Heart right ventricle (tissue), 16 donors: ENCODE measurements around the gene EEF1E1. TPM values are rescaled to one million over a fixed set of nuclear protein-coding genes. Genes with fewer than 3 reads are reported as not detected.

ENCODE experiments used
- ATAC-seq, 8 donors: fragments of 200-7000 bp; cut with Tn5 transposase; one replicate each; pipeline ENCODE4 v1.9.1; 2020; ENCODE audit warnings: mild to moderate bottlenecking in 8 of 8, moderate library complexity in 8 of 8, moderate number of reproducible peaks in 1 of 8
- DNase-seq, 2 donors: peaks; one replicate each; pipeline ENCODE4 v3.0.0-alpha.2; 2020
- H3K27ac ChIP-seq, 10 donors: fragments of 200-600 bp; sonication (generic) in 2 of 10; one replicate each; pipeline versions ENCODE4 v1.5.0 to v1.8.0; 2020 to 2022; ENCODE audit warnings: mild to moderate bottlenecking in 3 of 10
- H3K27me3 ChIP-seq, 7 donors: fragments of 200-600 bp; one replicate each; pipeline ENCODE4 v1.8.0; 2021 to 2022; ENCODE audit warnings: mild to moderate bottlenecking in 2 of 7
- H3K36me3 ChIP-seq, 9 donors: fragments of 200-600 bp; sonication (generic) in 1 of 9; one replicate each; pipeline versions ENCODE4 v1.5.0 to v1.8.0; 2020 to 2022; ENCODE audit warnings: mild to moderate bottlenecking in 2 of 9
- H3K4me1 ChIP-seq, 9 donors: fragments of 200-600 bp; sonication (generic) in 1 of 9; one replicate each; pipeline versions ENCODE4 v1.5.0 to v1.8.0; 2020 to 2022; ENCODE audit warnings: mild to moderate bottlenecking in 4 of 9
- H3K4me3 ChIP-seq, 10 donors: fragments of 200-600 bp; sonication (generic) in 2 of 10; one replicate each; pipeline versions ENCODE4 v1.5.0 to v1.8.0; 2020 to 2022; ENCODE audit warnings: mild to moderate bottlenecking in 7 of 10, moderate library complexity in 2 of 10
- H3K9me3 ChIP-seq, 11 donors: fragments of 200-600 bp in 10 of 11; sonication (generic) in 2 of 11; one replicate each; pipeline versions ENCODE4 v1.5.0 to v1.8.0; 2013 to 2022; ENCODE audit warnings: mild to moderate bottlenecking in 2 of 11, control low read depth in 1 of 11, moderate library complexity in 1 of 11
- WGBS, 2 donors: extraction: QIAGEN DNeasy Blood & Tissue Kit; methylation state at CpG; one replicate each; pipeline ENCODE4 v1.1.7; 2013; ENCODE audit warnings: inconsistent platforms in 1 of 2; 5-methylcytosine and 5-hydroxymethylcytosine counted together
- intact Hi-C, 10 donors: fragments of 100-400 bp; cut with DNase I; formaldehyde crosslinking; loops; one replicate each; pipeline versions ENCODE4 v1.11.1 to v1.14.2; 2022
- polyA plus RNA-seq, 2 donors: library from polyadenylated mRNA; stranded (reverse); fragments of 200-250 nt; gene quantifications; one replicate each; pipeline ENCODE4 v1.2.3, GENCODE V29; 2013
- total RNA-seq, 10 donors: library from RNA; stranded (reverse); fragmentation: NEBNext Ultra II Directional in 3 of 10; extraction: Animal tissue kit (Norgen Biotek cat#: 25700) in 3 of 10; gene quantifications; one replicate each; pipeline versions ENCODE4 v1.2.1 to v1.2.4, GENCODE V29; 2021 to 2023
- TF ChIP-seq, protein P1 (sequence below), 9 donors: fragments of 200-600 bp; sonication (generic) in 2 of 9; IDR thresholded peaks; one replicate each; pipeline versions ENCODE4 v1.5.0 to v1.8.0; 2021 to 2022; ENCODE audit warnings: antibody characterized with exemption in 9 of 9, mild to moderate bottlenecking in 5 of 9, moderate library complexity in 1 of 9
- donor health status: Arrhythmogenic right ventricular cardiomyopathy.
- donor health status: ischemic (EF 13 %, LVEDD 7.1; RV severe dilation, severe dysfunction).
- donor health status: healthy with polysubstance abuse.
- donor health status: DM: no; HTN: yes; CAD: no.
- donor health status: DM: no; HTN: no; CAD: no.
- donor health status: ischemic (EF 25% LVEDD 6.9; RV normal size, moderate dysfunction).
- donor health status: ischemic (EF 25% LVEDD 5.7; RV mildly dilated, moderate dysfunction).
- donor health status: healthy.
- donor health status: DM: yes; HTN: yes; CAD: no.
- donor health status: Ischemic cardiomyopathy.
- donor health status: ischemic (EF 35%, LVEDD 5.7; RV mildly dilated, moderate dysfunction).
- donor health status: nonischemic (EF 11% LVEDD 7.7; RV severe dilation, severe dysfunction).
- donor health status: DM: yes; HTN: yes; CAD: no.
- donor health status: PGD.
- donor health status: ischemic (EF 29% LVEDD 5.4; RV normal size, mild dysfunction).
- donor health status: nonischemic (EF 23%, LVEDD 6.1; RV moderate dilation, normal function).

EEF1E1 gene
- total and polyA plus RNA-seq, 12 donors, result 10.0 to 43.8 (median 13.3) TPM

DNA sequence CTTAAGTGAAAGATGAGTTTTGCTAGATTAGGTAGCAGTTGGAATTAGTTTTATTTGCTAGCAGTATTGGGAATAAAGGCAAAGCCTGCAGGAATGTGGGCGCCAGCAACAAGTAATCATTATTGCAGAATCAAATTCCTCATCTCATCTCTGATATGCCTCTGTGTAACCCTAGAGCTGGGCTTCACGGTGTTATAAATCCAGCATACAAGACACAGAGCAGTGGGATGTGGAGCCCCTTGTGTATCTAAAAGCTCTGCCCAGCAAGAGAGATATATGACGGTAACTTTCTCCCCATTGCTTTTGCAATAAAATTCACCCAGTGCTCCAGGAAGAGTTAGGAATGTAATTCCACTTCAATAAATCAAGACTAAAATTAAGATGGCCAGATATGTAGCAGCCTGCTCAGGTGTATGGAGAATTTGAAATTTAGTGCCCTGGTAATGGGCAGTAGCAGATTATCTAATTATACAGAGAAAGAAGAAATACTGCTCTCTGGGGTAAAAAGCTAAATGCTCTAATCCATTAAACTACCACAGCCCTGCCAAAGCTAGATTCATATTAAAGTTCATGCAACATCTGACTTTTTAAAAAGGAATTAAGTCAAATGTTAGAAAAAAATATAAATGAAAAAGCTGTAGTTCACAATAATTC is 32.6 kb downstream of the EEF1E1 start:
- DNase-seq (no peak), ATAC-seq (no peak)
- peaks cover 0 to 16% (median 3%) of the 10 kb centered on the region in 9 donors for H3K4me1 ChIP-seq
- no peaks in the 10 kb centered on the region for H3K36me3 ChIP-seq
- no peaks in the 10 kb centered on the region for H3K27me3 ChIP-seq
- H3K27ac ChIP-seq, result no peak overlapping the region
- intact Hi-C loops, result loop anchor here in 1 of 10 donors (10.0 kb wide), 1 partner anchor 155 kb away; the partner anchor contains the start of gene TXNDC5
- WGBS, 2 donors, result 75 to 77% methylated on average over 3 of the region's 3 CpGs
- TF ChIP-seq, protein P1, sequence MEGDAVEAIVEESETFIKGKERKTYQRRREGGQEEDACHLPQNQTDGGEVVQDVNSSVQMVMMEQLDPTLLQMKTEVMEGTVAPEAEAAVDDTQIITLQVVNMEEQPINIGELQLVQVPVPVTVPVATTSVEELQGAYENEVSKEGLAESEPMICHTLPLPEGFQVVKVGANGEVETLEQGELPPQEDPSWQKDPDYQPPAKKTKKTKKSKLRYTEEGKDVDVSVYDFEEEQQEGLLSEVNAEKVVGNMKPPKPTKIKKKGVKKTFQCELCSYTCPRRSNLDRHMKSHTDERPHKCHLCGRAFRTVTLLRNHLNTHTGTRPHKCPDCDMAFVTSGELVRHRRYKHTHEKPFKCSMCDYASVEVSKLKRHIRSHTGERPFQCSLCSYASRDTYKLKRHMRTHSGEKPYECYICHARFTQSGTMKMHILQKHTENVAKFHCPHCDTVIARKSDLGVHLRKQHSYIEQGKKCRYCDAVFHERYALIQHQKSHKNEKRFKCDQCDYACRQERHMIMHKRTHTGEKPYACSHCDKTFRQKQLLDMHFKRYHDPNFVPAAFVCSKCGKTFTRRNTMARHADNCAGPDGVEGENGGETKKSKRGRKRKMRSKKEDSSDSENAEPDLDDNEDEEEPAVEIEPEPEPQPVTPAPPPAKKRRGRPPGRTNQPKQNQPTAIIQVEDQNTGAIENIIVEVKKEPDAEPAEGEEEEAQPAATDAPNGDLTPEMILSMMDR (IDR thresholded peaks at IDR 0.05), result no peak
- no peak overlapping the region for H3K4me3 ChIP-seq
- no peaks in the 10 kb centered on the region for H3K9me3 ChIP-seq

DNA sequence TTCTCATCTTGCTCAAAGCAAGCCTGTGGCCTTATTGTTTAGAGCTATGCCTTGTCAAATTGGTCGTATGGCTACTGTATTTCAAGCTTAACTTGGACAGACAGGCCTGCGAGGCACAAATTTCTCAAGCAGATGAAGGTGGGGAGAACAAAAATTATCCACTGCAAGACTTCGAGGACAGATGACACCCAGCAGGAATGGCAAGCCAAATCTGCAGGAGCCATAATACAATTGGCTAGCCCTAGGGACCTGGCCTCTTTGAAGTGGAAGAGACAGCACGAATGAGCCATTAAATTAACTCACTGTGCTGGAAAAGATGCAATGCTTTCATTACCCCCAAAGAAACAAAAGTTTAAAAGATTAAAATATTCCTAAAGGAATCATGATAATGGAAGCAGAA is 33.2 kb downstream of the EEF1E1 start:
- WGBS, 2 donors, result 75% methylated on average over 4 of the region's 4 CpGs

DNA sequence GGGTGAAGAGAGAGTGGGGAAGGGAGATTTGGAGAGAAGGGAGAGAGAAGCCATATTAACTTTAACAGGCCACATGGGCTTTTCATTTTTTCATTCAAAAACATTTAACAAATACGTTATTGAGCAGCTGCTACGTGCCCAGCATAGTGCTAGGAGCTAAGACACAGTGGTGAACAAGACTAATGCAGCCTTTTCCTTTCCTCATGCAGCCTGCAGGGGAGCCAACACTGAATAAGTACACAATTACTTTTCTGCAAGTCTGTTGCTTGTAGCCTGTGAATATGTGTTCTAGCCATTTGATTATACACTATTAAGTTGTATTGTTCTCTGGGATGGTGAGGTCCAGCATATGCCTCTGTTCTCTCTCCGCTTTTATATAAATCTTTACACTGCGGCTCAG is 36.2 kb downstream of the EEF1E1 start:
- Histone ChIP-seq H3K36me3 (peaks cover 0 to 13% (median 0%) of the 10 kb centered on the region in 9 donors), H3K9me3 (no peaks in the 10 kb centered on the region), H3K4me1 (peaks cover 0 to 21% (median 10%) of the 10 kb centered on the region in 9 donors), H3K27ac (no peak overlapping the region), H3K27me3 (no peaks in the 10 kb centered on the region), H3K4me3 (no peak overlapping the region)
- no peak for ATAC-seq
- 88 to 90% methylated on average over 4 of the region's 4 CpGs for WGBS, 2 donors
- intact Hi-C loops, result loop anchor here in 2 of 10 donors (2.0 to 10.0 kb wide), 2 partner anchors 37 to 151 kb away; partner anchors contain the start of genes EEF1E1 (in 1 of the 2) and TXNDC5 (in 1 of the 2)
- DNase-seq, result no peak
- TF ChIP-seq, protein P1 (IDR thresholded peaks at IDR 0.05), result no peak

More for the DNA sequence above, 33.2 kb downstream of the EEF1E1 start:
- Histone ChIP-seq H3K9me3 (no peaks in the 10 kb centered on the region), H3K27me3 (no peaks in the 10 kb centered on the region), H3K4me1 (peaks cover 0 to 14% (median 4%) of the 10 kb centered on the region in 9 donors), H3K36me3 (no peaks in the 10 kb centered on the region), H3K27ac (no peak overlapping the region), H3K4me3 (no peak overlapping the region)
- intact Hi-C loops, result loop anchor here in 1 of 10 donors (10.0 kb wide), 1 partner anchor 154 kb away; the partner anchor contains the start of gene TXNDC5
- no peak for ATAC-seq
- no peak for DNase-seq
- TF ChIP-seq, protein P1 (IDR thresholded peaks at IDR 0.05), result no peak

DNA sequence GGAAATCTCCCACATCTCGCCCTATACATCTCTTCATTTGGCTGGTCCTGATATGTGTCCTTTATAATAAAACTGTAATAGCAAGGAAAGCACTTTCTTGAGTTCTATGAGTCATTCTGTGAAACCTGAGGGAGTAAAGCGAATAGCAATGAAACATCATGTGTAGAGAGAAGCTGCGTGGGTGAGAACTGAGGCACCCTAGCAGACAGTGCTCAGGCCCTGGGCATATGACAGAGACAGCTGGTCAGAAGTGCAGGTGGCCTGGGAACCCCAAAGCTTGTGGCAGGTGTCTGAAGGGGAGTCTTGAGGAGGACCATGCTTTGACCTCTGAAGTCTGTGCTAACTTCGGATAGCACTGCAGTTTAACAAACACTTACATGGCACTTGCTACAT is 36.8 kb downstream of the EEF1E1 start:
- Histone ChIP-seq H3K27me3 (no peaks in the 10 kb centered on the region), H3K27ac (no peak overlapping the region), H3K36me3 (peaks cover 0 to 19% (median 0%) of the 10 kb centered on the region in 9 donors), H3K9me3 (no peaks in the 10 kb centered on the region), H3K4me1 (peaks cover 0 to 21% (median 10%) of the 10 kb centered on the region in 9 donors), H3K4me3 (no peak overlapping the region)
- TF ChIP-seq, protein P1 (IDR thresholded peaks at IDR 0.05), result no peak
- intact Hi-C loops, result loop anchor here in 1 of 10 donors (10.0 kb wide), 1 partner anchor 151 kb away; the partner anchor contains the start of gene TXNDC5
- no peak for ATAC-seq
- 97% methylated on average over 4 of the region's 4 CpGs for WGBS, 2 donors
- no peak for DNase-seq
